Keratinocyte (primary cell): ENCODE results near the gene COPS3. TPM values are rescaled to one million over a fixed set of nuclear protein-coding genes. Genes with fewer than 3 reads are reported as not detected.

ENCODE experiments used
- DNase-seq: peaks from one replicate; pipeline ENCODE4 v3.0.0-alpha.2; 2011; ENCODE audit warnings: low read depth, missing footprints, low spot score
- FAIRE-seq: peaks from 2 replicates; lab custom pipeline; 2011; peaks lifted over from hg19 to GRCh38; lab: Jason Lieb, UNC
- H2AFZ ChIP-seq: 2 replicates; pipeline ENCODE4 v1.6.0; 2012; ENCODE audit warnings: low read length, control low read depth, inconsistent platforms; ENCODE audit not compliant: control insufficient read depth
- H3K27ac ChIP-seq: 2 replicates; pipeline ENCODE4 v1.5.1; 2011; ENCODE audit warnings: low read length; ENCODE audit not compliant: control insufficient read depth, insufficient read depth
- H3K27me3 ChIP-seq: 3 replicates; pipeline ENCODE4 v1.6.0; 2011; ENCODE audit warnings: low read length; ENCODE audit not compliant: control insufficient read depth, insufficient read depth; ENCODE audit errors: extremely low read depth
- H3K36me3 ChIP-seq, 2 experiments: 2 replicates in 1 of 2; 3 replicates in 1 of 2; pipeline ENCODE4 v1.5.1; 2011; ENCODE audit warnings: low read length in 2 of 2, mild to moderate bottlenecking in 1 of 2; ENCODE audit not compliant: control insufficient read depth in 2 of 2, insufficient read depth in 2 of 2; ENCODE audit errors: extremely low read depth in 1 of 2
- H3K4me1 ChIP-seq: 3 replicates; pipeline ENCODE4 v1.5.1; 2011; ENCODE audit warnings: low read length; ENCODE audit not compliant: control insufficient read depth, insufficient read depth; ENCODE audit errors: extremely low read depth
- H3K4me2 ChIP-seq: 3 replicates; pipeline ENCODE4 v1.6.0; 2011; ENCODE audit warnings: low read depth, low read length; ENCODE audit not compliant: control insufficient read depth, insufficient read depth; ENCODE audit errors: extremely low read depth
- H3K4me3 ChIP-seq, 3 experiments: fragments of 200-600 bp in 1 of 3; sonication (generic) in 1 of 3; 2 replicates in 2 of 3; 3 replicates in 1 of 3; pipeline ENCODE4 v1.5.1; 2011 to 2016; ENCODE audit warnings: low read length in 3 of 3, mild to moderate bottlenecking in 3 of 3, control low read depth in 2 of 3, inconsistent platforms in 1 of 3, low read depth in 1 of 3, mixed read lengths in 1 of 3, mixed run types in 1 of 3, moderate library complexity in 1 of 3; ENCODE audit not compliant: control insufficient read depth in 2 of 3, insufficient read depth in 2 of 3; ENCODE audit errors: extremely low read depth in 1 of 3
- H3K79me2 ChIP-seq: 2 replicates; pipeline ENCODE4 v1.6.0; 2012; ENCODE audit warnings: low read length; ENCODE audit not compliant: control insufficient read depth, insufficient read depth
- H3K9ac ChIP-seq: 3 replicates; pipeline ENCODE4 v1.6.0; 2011; ENCODE audit warnings: low read length; ENCODE audit not compliant: control insufficient read depth, insufficient read depth; ENCODE audit errors: extremely low read depth
- H3K9me1 ChIP-seq: 3 replicates; pipeline ENCODE4 v1.6.0; 2011; ENCODE audit warnings: low read length; ENCODE audit not compliant: control insufficient read depth, insufficient read depth; ENCODE audit errors: extremely low read depth
- H3K9me3 ChIP-seq: 2 replicates; pipeline ENCODE4 v1.5.1; 2012; ENCODE audit warnings: low read depth, low read length; ENCODE audit not compliant: control insufficient read depth
- H4K20me1 ChIP-seq: 3 replicates; pipeline ENCODE4 v1.6.0; 2011; ENCODE audit warnings: low read length; ENCODE audit not compliant: control insufficient read depth, insufficient read depth; ENCODE audit errors: extremely low read depth
- CTCF ChIP-seq, 3 experiments: IDR thresholded peaks in 1 of 3; conservative IDR thresholded peaks in 1 of 3; optimal IDR thresholded peaks in 1 of 3; 2 replicates in 2 of 3; 3 replicates in 1 of 3; pipeline versions ENCODE3 to v1.5.1; 2011; ENCODE audit warnings: low read length in 3 of 3, mild to moderate bottlenecking in 3 of 3, moderate library complexity in 2 of 3, control low read depth in 1 of 3, inconsistent platforms in 1 of 3; ENCODE audit not compliant: insufficient read depth in 2 of 3; ENCODE audit errors: extremely low read depth in 1 of 3
- EZH2 ChIP-seq: IDR thresholded peaks from one replicate; pipeline ENCODE4 v1.6.1; 2012; ENCODE audit warnings: inconsistent platforms, mild to moderate bottlenecking, low read length, moderate library complexity
- dilution Hi-C: fragments of 300-500 bp; cut with MboI; formaldehyde crosslinking; loops from one replicate; pipeline ENCODE4 v1.7.0; 2020; ENCODE audit warnings: low sequenced_read_pairs; ENCODE audit not compliant: extremely low pct_ligation_motif_present
- polyA plus RNA-seq, 5 experiments: library from polyadenylated mRNA; depleted of rRNA in 3 of 5; stranded (reverse) in 3 of 5; stranded (forward) in 1 of 5; unstranded in 1 of 5; fragments of >200 nt; gene quantifications; 1 replicate in 1 of 5; 2 replicates in 3 of 5; 3 replicates in 1 of 5; pipeline versions ENCODE4 v1.2.1 to v1.2.3, GENCODE V29; 2011 to 2012; ENCODE audit warnings: missing spikeins in 2 of 5, low read depth in 1 of 5, low replicate concordance in 1 of 5

Gene COPS3
- polyA plus RNA-seq, 1 donor (not counting 4 experiments of a cell fraction or from before 2014, with no cell fraction given), result 89.7 TPM

- no peaks in the 10 kb centered on the region for H3K36me3 ChIP-seq
- FAIRE-seq (no peak), DNase-seq (no peak)
- no peak overlapping the region for H3K4me3 ChIP-seq
- no peaks in the 10 kb centered on the region for H3K9me1 ChIP-seq
- H4K20me1 ChIP-seq, result no peaks in the 10 kb centered on the region
- dilution Hi-C loops, result no loop called here
- no peaks in the 10 kb centered on the region for H3K79me2 ChIP-seq
- TF ChIP-seq CTCF (optimal IDR thresholded peaks at IDR 0.05 in 1 of 3, IDR thresholded peaks at IDR 0.05 in 1 of 3, conservative IDR thresholded peaks at IDR 0.05 in 1 of 3; ENCODE audit: extremely low read depth in 1 of 3, insufficient read depth in 2 of 3, low read length in 3 of 3), result no peak
- TF ChIP-seq EZH2, result no peak
- H3K4me1 ChIP-seq, result peaks cover 5% of the 10 kb centered on the region
- H3K27me3 ChIP-seq, result no peaks in the 10 kb centered on the region
- no peak overlapping the region for H3K4me2 ChIP-seq
- H3K27ac ChIP-seq, result no peak overlapping the region
- no peaks in the 10 kb centered on the region for H3K9me3 ChIP-seq
- no peak overlapping the region for H3K9ac ChIP-seq
- H2AFZ ChIP-seq, result no peak overlapping the region
These were observed 34.2 kb upstream of the COPS3 start for GRCh38 chr17:17315142-17315821.

- Histone ChIP-seq H3K36me3 (no peaks in the 10 kb centered on the region), H3K4me2 (no peak overlapping the region), H3K27me3 (no peaks in the 10 kb centered on the region), H2AFZ (no peak overlapping the region), H3K9me3 (no peaks in the 10 kb centered on the region), H3K27ac (no peak overlapping the region), H3K9me1 (no peaks in the 10 kb centered on the region), H4K20me1 (no peaks in the 10 kb centered on the region), H3K79me2 (no peaks in the 10 kb centered on the region), H3K9ac (no peak overlapping the region), H3K4me1 (peaks cover 5% of the 10 kb centered on the region), H3K4me3 (no peak overlapping the region)
- FAIRE-seq (no peak), DNase-seq (no peak)
- TF ChIP-seq EZH2, result no peak
- TF ChIP-seq CTCF (optimal IDR thresholded peaks at IDR 0.05 in 1 of 3, IDR thresholded peaks at IDR 0.05 in 1 of 3, conservative IDR thresholded peaks at IDR 0.05 in 1 of 3; ENCODE audit: extremely low read depth in 1 of 3, insufficient read depth in 2 of 3, low read length in 3 of 3), result no peak
- dilution Hi-C loops, result no loop called here
These were observed 33.5 kb upstream of the COPS3 start for GRCh38 chr17:17314501-17315071.
